GM19238 (cell line): Measurements from ENCODE around the gene AFTPH.

Source experiments
- DNase-seq: peaks from one replicate; pipeline ENCODE4 v3.0.0; 2011; ENCODE audit warnings: low spot score; ENCODE audit not compliant: insufficient read length

The AFTPH gene, protein sequence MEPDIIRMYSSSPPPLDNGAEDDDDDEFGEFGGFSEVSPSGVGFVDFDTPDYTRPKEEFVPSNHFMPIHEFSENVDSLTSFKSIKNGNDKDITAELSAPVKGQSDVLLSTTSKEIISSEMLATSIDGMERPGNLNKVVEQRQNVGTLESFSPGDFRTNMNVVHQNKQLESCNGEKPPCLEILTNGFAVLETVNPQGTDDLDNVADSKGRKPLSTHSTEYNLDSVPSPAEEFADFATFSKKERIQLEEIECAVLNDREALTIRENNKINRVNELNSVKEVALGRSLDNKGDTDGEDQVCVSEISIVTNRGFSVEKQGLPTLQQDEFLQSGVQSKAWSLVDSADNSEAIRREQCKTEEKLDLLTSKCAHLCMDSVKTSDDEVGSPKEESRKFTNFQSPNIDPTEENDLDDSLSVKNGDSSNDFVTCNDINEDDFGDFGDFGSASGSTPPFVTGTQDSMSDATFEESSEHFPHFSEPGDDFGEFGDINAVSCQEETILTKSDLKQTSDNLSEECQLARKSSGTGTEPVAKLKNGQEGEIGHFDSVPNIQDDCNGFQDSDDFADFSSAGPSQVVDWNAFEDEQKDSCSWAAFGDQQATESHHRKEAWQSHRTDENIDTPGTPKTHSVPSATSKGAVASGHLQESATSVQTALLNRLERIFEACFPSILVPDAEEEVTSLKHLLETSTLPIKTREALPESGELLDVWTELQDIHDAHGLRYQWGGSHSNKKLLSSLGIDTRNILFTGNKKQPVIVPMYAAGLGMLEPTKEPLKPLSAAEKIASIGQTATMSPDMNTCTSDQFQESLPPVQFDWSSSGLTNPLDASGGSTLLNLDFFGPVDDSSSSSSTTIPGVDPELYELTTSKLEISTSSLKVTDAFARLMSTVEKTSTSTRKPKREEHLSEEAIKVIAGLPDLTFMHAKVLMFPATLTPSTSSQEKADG

DNA sequence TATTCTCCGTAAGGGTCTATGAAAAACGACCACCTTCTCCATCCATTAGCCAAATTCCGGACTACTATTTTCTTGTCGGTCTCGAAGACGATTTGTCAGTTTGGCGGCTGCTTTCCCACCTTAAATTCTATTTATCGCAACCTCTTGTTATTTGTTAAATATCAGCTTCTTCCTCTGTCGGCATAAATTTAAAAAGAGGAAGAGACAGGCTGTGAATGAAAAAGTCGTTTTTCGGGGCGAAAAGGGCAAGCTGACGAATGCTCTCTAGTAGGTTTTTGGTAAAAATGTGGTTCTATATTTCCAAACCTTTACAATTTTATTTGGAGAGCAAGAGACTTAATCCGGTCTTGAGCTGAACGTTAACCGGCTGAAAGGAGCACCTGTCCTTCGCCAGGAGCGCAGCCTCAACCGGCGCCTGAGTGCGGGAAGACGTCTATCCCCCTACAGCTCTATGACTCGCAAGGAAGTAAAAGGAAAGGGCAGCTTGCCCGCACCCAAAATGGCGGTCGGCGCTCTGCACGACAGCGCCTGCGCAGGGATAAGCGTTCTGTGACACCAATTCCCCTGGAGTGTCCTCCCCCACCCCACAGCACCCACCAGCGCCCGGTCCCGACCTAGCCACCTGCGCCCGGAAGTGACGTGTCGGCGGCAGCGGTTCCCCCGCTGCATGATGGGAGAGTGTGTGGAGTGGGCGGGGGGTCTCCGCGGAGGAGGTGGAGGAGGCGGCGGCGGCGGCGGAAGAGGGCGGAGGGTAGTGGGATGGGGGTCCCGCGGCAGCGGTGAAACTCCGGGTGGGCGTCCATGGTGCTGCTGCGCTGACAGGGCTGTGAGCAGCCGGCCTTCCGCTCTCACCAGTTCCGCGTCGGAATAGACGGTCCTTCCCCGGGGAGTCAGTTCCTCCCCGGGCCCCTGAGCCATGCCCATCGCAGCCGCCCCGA, at the start of gene AFTPH:
Gene AFTPH, plus strand, starts transcription at position 663 of the 938 bp plus-strand sequence. CDS start 27,147 bp downstream, outside the sequence.
- DNase-seq = peak; percentile 91

DNA sequence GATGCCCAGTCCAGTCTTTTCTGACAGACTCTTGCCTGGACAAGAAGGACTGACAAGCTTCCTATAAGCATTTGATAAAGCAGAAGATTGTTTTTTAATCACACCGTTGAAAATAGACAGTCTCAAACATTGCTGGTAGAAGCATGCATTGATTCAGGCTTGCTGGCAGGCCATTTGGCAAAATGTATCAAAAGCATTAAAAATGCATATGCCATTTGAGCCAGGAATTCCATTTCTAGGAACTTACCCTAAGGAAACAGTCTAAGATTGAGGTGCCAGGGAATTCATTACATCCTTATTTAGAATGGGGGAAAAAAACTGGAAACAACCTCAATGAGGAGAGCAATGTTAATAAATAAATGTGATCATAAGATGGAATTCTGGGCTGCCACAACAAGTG, 49.5 kb upstream of the AFTPH start:
- DNase-seq = no peak

DNA sequence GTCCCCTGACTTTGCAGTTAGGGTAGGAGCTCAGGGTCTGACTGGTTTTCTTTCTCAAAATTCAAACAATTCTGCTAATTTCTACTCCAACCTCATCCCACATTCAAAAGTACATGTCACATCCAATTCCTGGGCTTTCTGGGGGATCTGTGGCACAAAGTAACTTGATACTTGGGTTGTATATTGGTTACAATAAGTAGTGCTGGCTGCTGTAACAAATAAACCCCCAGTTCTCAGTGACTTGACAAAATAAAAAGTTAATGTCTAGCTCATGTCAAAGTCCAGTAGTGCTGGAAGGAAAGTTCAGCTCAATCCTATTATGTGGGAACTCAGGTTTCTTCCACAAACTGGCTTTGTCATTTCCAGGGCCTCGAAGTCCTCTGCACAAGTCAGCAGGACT, 47.1 kb upstream of the AFTPH start:
- DNase-seq = no peak

DNA sequence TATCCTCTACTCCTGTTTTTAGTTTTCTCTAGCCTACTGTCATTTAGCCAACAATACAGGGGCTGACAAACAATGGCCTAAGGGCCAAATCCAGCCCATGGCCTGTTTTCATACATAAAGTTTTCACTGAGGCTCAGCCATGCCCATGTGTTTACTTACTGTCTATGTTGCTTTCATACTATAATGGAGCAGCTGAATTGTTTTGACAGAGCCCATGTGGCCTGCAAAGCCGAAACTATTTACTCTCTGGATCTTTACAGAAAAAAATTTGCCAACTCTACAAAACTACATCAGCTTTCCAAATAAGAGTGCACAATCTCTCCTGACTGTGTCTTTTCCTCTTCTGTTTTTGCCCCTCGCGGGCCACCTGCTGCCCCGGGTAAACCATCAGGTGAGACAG, 46.1 kb upstream of the AFTPH start:
- DNase-seq = no peak

DNA sequence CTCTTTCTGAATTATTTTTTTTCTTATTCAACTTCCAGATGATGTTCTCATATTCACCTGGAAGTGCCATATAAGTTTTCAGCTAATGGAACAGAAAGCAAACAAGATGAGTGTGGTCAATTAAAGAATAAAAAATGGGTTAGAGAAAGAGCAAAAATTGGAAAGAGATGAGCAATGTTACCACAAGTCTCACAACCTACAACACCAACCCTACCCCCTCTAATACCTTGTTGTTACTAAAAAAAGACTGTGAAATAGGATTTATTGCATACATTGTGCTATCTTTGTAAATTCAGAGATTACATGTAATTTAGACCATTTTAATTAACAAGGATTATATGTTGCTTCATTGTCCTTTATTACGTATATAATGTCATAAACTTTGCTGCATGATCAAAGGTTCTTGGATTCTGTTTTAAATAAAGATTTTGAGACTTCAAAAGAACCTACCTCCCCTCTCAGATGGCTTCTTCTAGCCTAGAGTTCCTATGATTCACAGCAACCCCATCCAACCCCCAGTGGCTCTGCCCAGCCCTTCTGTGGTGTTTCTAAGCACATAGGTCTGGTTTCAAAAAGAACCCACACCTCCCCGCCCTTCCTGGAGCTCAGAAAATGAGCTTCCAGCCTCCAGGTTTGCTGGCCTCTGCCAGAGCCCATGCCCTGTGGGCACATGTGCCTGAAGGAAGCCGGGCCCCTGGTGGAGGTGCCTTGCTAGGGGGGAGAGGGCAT, 45.5 kb upstream of the AFTPH start:
- DNase-seq = no peak

DNA sequence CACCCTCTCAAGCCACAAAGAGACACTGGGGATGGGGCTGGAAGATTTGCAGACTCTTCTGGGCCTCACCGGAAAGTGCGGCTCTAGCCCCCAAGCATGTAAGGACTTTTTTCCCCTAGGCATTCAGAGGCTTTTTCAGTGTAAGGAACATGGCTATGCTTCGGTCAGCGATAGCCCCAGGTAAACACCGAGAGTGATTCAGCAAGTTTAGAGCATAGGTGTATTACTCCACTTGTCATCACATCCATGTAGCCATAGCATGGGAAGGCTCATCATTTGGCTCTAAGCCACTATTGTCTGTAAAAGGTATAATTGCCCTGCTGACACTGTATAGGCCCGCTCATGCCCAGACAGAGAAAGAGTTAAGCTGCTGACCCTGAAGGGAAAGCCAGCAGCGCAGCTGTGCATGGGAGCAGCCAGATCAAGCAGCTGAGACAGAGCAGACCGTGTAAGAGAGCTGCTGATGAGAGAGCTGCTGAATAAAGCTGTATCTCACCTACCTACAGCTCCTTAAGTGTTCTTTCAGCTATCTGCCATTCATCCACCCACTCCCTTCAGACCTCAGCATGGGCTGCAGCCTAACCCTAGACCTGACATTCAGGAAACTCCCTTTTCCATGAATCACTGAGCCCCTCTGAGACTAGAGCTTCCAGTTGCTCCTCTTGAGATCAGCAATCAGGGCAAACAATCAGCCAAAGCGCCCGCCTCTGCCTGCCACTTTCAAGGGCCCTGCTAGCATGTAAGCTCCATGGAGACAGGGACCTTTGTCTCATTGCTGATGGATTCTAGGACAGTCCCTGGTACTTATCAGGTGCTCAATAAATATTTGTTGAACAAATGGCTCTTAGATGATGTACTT, 44.6 kb upstream of the AFTPH start:
- no peak for DNase-seq

DNA sequence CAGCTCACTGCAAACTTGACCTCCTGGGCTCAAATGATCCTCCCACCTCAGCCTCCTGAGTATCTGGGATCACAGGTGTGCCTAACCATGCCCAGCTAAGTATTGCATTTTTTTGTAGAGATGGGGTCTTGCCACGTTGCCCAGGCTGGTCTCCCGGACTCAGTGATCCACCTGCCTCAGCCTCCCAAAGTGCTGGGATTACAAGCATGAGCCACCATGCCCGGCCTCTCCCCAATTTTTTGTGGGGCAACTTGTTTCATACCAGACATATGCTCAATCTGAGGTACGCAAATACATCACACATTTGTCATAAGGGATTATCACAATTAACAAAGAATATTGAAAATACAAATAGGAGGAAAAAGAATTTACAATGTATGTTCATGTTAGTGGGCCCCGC, 42.5 kb upstream of the AFTPH start:
- DNase-seq = no peak

DNA sequence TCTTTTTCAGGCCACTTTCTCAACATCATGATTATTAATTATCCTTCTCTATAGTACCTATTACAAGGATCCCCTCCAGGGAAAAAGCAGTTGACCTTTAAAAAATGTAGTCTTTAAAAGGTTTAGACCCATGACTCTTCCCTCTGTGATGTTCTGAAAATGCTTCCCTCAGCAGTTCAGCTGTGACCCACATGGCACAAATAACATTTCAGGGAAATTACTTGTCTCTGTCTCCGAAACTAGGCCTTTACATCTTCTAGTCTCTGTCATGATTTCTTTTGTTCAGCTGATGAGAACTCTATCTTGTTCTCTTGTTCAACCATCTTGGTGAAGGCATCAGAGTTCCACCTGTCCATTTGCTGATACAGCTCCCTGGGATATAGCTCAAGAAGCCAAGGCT, 41.9 kb upstream of the AFTPH start:
- DNase-seq = no peak

DNA sequence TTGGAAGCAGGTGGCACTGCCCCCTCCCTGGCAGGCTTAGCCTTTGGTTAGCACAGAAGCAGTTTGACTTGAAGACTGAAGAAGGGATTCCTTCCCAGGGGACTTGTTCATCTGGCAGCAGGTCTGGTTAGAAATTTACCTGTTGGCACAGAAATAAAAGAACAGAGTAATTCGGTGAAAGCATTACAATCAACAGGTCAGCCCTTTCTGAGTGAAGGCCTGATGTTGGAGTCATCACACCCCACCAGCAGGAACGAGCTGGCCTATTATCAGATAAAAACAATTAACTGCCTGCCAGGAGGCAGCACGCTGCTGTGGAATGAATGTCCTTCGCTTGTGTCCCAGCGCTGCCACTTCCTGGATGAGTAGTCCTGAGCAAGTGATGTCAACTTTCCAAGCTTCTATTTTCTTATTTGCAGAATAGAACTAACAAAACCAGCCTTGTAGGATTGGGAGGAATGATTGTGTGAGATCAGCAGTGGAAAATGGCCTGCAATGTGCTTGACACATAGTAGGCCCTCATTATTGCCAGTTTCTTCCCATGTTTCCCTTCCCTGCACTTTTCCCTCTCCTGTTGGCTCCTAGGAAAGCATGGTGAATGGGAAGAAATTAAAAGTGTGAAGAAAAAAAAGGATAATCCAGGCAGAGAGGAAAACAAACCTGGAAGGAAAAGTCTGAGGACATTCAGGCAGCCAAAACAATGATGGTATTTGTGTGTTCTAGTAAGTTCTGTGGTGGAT, 41.2 kb upstream of the AFTPH start:
- no peak for DNase-seq

DNA sequence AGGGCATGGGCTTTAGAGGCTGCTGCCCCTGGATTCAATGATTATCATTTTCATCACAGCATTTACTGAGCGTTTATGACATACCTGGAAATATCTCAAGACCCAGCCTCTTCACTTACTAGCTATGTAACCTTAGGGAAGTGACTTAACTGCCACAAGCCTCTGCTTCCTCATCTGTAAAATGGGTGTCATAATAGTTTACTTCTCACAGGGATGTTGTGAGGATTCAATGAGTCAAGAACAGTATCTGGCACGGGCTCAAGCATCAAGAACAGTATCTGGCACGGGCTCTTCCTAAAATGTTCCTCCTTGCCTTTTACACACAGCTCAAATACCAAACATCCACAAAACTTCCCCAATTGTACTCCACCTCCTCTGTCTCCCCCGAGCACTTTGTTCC, 38.8 kb upstream of the AFTPH start:
- DNase-seq = no peak

DNA sequence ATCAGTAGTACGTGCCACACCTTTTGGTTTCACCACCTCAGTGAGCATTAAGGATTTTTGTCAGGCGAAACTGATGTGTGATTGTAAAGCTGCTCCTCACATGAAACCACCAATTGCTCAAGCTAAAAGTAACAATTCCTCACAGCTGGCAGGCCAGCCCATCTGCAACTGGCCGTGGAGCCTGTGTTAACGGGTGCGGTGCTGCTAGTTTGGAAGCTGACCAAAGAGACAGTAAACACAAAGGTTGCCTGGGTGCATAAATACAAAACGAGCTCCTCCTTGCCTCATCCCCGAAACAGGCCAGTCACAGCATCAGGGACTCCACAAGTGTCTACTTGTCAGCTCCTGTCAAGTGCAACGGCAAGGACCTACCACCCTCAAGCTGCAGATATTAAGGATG, 38.2 kb upstream of the AFTPH start:
- DNase-seq = no peak

DNA sequence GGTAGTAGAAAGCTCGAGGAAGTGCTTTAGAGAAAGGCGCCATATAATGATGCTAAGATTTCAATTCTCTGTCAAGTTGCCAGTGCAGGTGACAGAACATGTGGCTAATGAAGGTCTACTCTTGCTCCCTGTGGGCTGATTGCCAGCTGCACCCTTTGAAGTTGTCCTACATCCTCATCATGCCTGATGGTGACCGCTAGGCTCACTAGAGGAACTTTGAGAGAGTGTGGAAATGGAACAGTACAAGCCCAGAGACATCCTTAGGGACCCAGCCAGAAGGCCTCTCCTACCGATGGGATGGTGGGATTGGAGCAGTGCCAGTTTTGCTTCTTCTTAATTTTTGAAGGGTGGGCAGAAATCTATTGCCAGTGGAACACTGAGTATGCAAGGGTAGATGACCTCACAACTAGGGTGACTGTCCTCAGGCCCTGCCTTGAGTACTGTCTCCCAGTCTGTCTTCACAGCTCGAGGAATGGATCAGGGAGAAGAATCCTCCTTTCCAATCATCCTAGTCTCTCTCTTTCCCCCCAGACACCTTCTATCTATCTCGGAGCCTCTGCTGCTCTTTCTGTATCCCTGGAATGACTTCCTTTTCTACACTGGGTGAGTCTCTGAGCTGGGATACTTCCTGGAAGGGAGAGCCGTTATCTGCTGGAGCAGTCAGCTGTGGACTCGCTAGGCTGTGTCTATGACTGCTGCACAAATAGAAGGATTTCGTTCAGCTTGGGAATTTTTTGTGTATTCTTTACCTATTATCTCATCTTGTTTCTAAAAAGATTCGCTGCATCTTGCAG, 36.7 kb upstream of the AFTPH start:
- no peak for DNase-seq

DNA sequence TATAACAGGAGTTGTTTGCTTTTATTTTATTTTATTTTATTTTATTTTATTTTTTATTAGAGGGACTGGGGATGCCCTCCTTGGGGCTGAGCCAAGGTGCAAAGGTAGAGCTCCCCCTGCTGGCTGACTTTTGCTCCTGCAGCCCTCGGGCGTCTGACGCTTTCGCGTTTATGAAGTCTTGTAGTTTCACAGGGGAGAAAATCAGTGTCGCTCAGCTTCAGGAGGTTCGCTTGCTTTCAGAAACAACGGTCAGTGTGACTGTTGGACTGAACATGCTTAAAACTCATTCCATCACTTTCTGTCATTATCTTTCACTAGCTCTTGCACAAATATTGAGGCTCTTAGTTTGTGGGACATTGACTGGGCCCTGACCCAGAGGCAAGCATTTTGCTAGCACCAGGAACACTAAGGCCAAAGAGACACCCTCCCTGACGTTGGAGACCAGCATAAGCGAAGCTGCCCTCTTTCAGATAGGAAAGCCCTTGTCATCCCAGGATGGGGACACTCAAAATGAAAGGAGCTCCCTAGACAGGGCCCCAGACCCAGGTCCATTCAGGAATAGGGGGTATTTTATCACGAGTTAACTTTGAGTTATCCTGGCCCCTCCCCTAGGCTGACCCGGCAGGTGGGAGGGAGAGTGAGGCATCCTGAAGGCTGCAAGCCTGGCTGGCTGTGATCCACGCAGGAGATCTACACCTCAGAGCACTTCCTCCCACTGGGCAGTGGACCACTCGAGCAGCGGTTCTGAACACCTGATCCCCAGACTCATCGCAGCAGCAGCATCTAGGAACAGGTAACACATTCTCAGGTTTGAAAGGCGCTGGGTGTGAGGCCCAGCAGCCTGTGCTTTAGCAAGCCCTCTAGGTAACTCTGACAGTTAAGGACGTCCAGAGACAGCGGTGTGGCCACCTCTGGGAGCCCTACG, 35.8 kb upstream of the AFTPH start:
- peak; percentile 66 for DNase-seq

DNA sequence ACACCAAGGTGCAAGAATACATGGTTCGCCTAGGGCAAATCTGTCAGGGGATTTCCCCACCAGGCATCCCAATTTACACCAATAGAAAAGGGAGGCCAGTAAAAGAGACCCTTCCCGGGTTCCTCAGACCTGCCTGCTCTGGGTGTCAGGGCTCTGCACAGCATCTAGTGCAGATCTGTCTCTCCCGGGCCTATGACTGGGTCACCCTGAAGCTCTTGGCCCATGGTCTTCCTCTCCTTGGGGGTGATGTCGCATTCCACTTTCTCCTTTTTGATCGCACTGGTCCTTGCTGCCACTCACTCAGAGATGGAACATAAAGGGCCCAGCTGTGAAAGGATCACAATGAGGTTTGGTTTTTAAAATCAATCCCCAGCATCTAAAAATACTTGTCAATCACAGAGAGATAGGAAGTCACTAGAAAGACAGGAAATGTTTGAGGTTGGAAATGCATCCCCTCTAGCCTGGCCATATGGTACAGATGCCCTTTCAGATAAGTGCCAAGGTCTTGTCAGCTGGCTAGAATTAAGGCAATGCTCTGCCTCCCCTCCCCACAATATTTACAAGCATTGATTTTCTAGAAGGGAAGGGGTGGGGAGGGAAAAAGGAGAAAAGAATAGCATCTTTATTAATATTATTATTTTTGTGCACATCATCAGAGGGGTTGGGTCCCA, 34.9 kb upstream of the AFTPH start:
- DNase-seq = no peak

DNA sequence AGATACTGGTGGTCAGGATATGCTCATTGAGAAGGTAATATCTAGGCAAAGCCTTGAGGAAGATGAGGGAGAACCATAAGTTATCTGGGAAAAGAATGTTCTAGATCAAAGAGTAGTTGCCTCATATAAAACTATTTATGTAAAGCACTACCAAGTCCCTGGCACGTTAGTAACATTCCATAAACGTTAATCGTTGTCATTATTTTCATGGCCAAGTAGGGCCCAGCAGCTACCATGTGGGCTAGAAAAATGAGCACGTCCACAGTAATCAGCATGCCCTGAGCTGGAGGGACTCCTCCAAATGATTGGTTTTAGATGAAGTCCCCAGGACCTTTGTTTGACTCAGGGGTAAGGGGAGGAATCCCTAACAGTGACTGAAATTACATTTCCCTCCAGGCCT, 32.7 kb upstream of the AFTPH start:
- DNase-seq = no peak

DNA sequence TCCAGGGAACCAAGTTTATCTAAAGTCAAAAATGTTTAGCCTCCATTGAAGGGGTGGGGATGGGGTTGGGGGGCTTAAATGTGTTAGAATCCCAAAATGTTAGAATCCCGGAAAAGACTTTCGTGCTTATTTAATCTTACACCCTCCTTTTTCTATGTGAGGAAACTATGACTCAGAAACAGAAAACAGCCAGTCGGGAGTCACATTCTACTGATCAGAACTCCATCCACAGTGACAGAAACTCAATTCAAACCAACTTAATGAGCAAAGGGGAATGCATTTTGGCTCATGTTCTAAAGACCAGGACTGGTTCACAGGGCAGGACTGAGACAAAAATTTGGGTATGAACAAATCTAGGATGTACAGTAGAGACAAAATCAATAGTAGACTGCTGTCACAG, 31.9 kb upstream of the AFTPH start:
- DNase-seq = no peak

DNA sequence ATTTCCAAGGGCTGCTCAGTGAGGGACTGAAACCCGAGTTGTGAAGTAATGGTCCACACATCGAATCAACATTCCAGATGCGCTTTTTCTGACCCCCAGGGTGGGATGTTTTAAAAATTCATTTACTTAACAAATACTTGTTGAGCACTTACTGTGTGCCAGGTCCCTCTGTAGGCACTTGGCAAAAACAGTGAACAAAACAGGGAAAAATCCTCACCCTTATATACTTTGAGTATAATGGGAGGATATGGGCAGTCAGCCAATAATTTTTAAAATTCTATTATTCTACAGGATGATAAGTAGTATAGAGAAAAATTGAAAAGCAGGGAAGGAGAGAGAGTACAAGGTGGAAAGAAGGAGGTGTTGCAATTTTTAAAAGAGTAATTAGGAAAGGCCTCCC, 31.3 kb upstream of the AFTPH start:
- no peak for DNase-seq
